OCI-LY1 (cell line): ENCODE results near the gene GBX2.

Experiments
- H2AFZ ChIP-seq: fragments of 200-600 bp; sonication (generic), shearing (Covaris generic); 2 replicates; pipeline ENCODE4 v1.6.0; 2014; ENCODE audit warnings: antibody characterized with exemption, mild to moderate bottlenecking, low read length
- H3F3A ChIP-seq: fragments of 200-600 bp; sonication (generic), shearing (Covaris generic); 2 replicates; pipeline ENCODE4 v1.6.0; 2014; ENCODE audit warnings: mild to moderate bottlenecking, antibody characterized with exemption, low read length, moderate library complexity; ENCODE audit not compliant: insufficient read depth
- H3K27ac ChIP-seq: fragments of 200-600 bp; sonication (generic); 2 replicates; pipeline ENCODE4 v1.5.1; 2014; ENCODE audit warnings: low read length, mixed run types, mild to moderate bottlenecking, low read depth; ENCODE audit not compliant: poor library complexity, severe bottlenecking
- H3K27me3 ChIP-seq: fragments of 200-600 bp; sonication (generic); 2 replicates; pipeline ENCODE4 v1.6.0; 2014; ENCODE audit warnings: antibody characterized with exemption, mild to moderate bottlenecking, low read length, moderate library complexity; ENCODE audit not compliant: insufficient read depth
- H3K36me3 ChIP-seq: fragments of 200-600 bp; sonication (generic); 2 replicates; pipeline ENCODE4 v1.6.1; 2014; ENCODE audit warnings: mild to moderate bottlenecking, antibody characterized with exemption, low read length, moderate library complexity, mixed read lengths; ENCODE audit not compliant: insufficient read depth
- H3K4me1 ChIP-seq: fragments of 200-600 bp; sonication (generic); 2 replicates; pipeline ENCODE4 v1.5.1; 2014; ENCODE audit warnings: mild to moderate bottlenecking, low read length, moderate library complexity; ENCODE audit not compliant: insufficient read depth, severe bottlenecking
- H3K4me2 ChIP-seq: fragments of 200-600 bp; sonication (generic), shearing (Covaris generic); 2 replicates; pipeline ENCODE4 v1.6.1; 2014; ENCODE audit warnings: low read length
- H3K4me3 ChIP-seq: fragments of 200-600 bp; sonication (generic); 2 replicates; pipeline ENCODE4 v1.5.1; 2014; ENCODE audit warnings: low read length, low read depth, mild to moderate bottlenecking, mixed read lengths; ENCODE audit not compliant: poor library complexity, severe bottlenecking
- H3K79me2 ChIP-seq: fragments of 200-600 bp; shearing (Covaris generic); 2 replicates; pipeline ENCODE4 v1.6.1; 2016; ENCODE audit warnings: mixed run types, low read length, mixed read lengths; ENCODE audit not compliant: insufficient read depth
- H3K9ac ChIP-seq: fragments of 200-600 bp; sonication (generic), shearing (Covaris generic); 2 replicates; pipeline ENCODE4 v1.6.1; 2014; ENCODE audit warnings: mild to moderate bottlenecking, low read length, mixed read lengths
- H3K9me2 ChIP-seq: fragments of 200-600 bp; sonication (generic), shearing (Covaris generic); 2 replicates; pipeline ENCODE4 v1.6.1; 2014; ENCODE audit warnings: low read depth, mild to moderate bottlenecking, low read length, mixed read lengths
- H3K9me3 ChIP-seq: fragments of 200-600 bp; shearing (Covaris generic); 2 replicates; pipeline ENCODE4 v1.6.1; 2014; ENCODE audit warnings: low read length, mixed read lengths
- H4K20me1 ChIP-seq: fragments of 200-600 bp; sonication (generic), shearing (Covaris generic); 2 replicates; pipeline ENCODE4 v1.6.0; 2016; ENCODE audit warnings: mild to moderate bottlenecking, low read length; ENCODE audit not compliant: insufficient read depth
- EZH2 ChIP-seq: fragments of 200-600 bp; sonication (generic), shearing (Covaris generic); IDR thresholded peaks from 2 replicates; pipeline ENCODE4 v1.8.0; 2017; ENCODE audit warnings: borderline replicate concordance, mixed run types, mild to moderate bottlenecking, antibody characterized with exemption, low read length, moderate library complexity, mixed read lengths
- TF ChIP-seq, protein P1 (sequence below): fragments of 200-600 bp; sonication (generic), shearing (Covaris generic); IDR thresholded peaks from 2 replicates; pipeline ENCODE4 v1.5.1; 2017; ENCODE audit warnings: mild to moderate bottlenecking, antibody characterized with exemption, low read length, moderate library complexity, mixed read lengths

GBX2 gene

DNA sequence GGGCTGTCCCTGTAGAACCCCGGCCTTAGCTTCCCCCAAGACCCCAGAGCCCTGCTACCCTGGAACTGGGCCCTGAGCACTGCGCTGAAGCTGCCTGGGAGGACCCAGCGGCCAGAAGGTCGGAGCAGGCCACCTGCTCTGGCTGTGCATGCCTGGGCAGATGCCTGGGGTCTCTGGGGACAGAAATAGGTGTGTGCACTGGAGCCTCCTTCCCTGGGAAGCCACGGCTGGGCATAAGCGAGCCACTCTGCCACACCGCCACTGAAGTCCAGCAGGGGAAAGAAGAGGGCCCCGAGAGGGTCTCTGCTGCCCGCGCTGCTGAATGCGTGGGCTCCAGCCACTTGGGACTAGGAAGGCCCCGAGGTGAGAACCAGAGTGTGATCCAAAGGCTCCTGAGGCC lies 6.7 kb downstream of the GBX2 start:
- no peaks in the 10 kb centered on the region for H3F3A ChIP-seq
- no peak overlapping the region for H3K4me2 ChIP-seq
- H3K4me1 ChIP-seq, result no peaks in the 10 kb centered on the region
- TF ChIP-seq EZH2, result no peak
- TF ChIP-seq, protein P1, sequence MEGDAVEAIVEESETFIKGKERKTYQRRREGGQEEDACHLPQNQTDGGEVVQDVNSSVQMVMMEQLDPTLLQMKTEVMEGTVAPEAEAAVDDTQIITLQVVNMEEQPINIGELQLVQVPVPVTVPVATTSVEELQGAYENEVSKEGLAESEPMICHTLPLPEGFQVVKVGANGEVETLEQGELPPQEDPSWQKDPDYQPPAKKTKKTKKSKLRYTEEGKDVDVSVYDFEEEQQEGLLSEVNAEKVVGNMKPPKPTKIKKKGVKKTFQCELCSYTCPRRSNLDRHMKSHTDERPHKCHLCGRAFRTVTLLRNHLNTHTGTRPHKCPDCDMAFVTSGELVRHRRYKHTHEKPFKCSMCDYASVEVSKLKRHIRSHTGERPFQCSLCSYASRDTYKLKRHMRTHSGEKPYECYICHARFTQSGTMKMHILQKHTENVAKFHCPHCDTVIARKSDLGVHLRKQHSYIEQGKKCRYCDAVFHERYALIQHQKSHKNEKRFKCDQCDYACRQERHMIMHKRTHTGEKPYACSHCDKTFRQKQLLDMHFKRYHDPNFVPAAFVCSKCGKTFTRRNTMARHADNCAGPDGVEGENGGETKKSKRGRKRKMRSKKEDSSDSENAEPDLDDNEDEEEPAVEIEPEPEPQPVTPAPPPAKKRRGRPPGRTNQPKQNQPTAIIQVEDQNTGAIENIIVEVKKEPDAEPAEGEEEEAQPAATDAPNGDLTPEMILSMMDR, result no peak
- no peaks in the 10 kb centered on the region for H4K20me1 ChIP-seq
- H3K27me3 ChIP-seq, result no peaks in the 10 kb centered on the region
- no peak overlapping the region for H3K4me3 ChIP-seq
- H2AFZ ChIP-seq, result no peak overlapping the region
- H3K79me2 ChIP-seq, result no peaks in the 10 kb centered on the region
- no peaks in the 10 kb centered on the region for H3K9me2 ChIP-seq
- H3K27ac ChIP-seq, result no peak overlapping the region
- no peak overlapping the region for H3K9ac ChIP-seq
- H3K36me3 ChIP-seq, result no peaks in the 10 kb centered on the region
- no peaks in the 10 kb centered on the region for H3K9me3 ChIP-seq

DNA sequence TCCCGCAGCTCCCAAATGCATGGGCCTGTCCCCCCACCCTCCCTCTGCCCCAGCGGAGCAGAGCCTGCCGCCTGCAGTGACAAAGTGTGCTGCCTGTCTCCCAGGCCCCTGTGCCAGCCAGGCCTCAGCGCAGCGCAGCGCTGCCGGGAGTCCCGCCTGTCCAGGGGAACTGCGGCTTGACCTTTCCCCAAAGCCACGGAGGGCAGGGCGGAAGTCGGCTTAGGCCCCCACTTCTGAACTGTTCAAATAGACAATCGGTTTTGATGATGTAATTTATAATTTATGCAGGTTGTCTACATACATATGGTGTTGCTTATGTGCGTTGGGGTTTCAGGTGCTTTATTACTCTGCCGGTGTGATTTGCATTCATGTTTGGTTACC lies 7.1 kb downstream of the GBX2 start:
- Histone ChIP-seq H3K27ac (no peak overlapping the region), H3K4me2 (no peak overlapping the region), H3K9me3 (no peaks in the 10 kb centered on the region), H3K79me2 (no peaks in the 10 kb centered on the region), H3K4me3 (no peak overlapping the region), H3K9ac (no peak overlapping the region), H3K36me3 (no peaks in the 10 kb centered on the region), H3K27me3 (no peaks in the 10 kb centered on the region), H4K20me1 (no peaks in the 10 kb centered on the region), H3F3A (no peaks in the 10 kb centered on the region), H3K4me1 (no peaks in the 10 kb centered on the region), H2AFZ (no peak overlapping the region), H3K9me2 (no peaks in the 10 kb centered on the region)
- TF ChIP-seq, protein P1, result no peak
- TF ChIP-seq EZH2, result no peak

DNA sequence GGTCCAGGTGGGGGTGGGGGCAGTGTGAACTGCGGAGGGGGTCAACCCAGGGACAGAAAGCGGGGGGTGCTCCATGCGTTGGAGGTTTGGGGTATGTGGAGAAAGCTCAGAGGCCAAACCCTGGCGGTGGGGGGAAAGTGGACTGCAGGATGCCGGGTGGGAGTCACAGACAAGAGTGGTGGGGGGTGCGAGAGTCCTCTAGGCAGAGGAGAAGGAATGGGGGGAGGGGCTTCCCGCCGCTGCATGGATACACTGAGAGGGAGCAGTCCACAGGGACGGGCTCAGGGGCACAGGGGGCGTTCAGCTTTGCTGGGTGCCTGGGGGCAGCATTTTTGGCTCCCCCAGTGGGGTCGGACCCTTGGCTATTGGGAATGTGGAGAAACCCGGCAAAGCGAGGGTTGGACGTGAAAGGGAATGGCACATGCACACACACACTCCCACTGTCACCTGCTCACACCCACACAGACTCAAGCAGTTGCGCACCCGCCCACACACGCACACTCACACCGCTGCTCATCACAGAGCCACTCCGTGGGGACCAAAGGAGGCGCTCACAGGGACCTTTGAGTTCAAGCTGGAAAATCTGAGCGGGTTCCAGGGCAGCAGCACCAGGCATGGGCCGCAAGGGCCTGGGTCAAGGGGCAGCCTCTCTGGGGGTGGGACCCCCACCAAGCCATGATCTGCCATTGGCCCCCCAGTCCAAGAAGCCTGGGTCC lies 7.7 kb downstream of the GBX2 start:
- Histone ChIP-seq H3K27ac (no peak overlapping the region), H3K9ac (no peak overlapping the region), H2AFZ (no peak overlapping the region), H3K9me2 (no peaks in the 10 kb centered on the region), H3K4me1 (no peaks in the 10 kb centered on the region), H4K20me1 (no peaks in the 10 kb centered on the region), H3K4me3 (no peak overlapping the region), H3F3A (no peaks in the 10 kb centered on the region), H3K27me3 (no peaks in the 10 kb centered on the region), H3K36me3 (no peaks in the 10 kb centered on the region), H3K9me3 (no peaks in the 10 kb centered on the region), H3K79me2 (no peaks in the 10 kb centered on the region), H3K4me2 (no peak overlapping the region)
- TF ChIP-seq, protein P1, result no peak
- no peak for TF ChIP-seq EZH2
